GM12891 (cell line): ENCODE results near the gene XDH.

Source experiments
- SPI1 ChIP-seq: IDR thresholded peaks from 2 replicates; pipeline ENCODE4 v1.6.1; 2011; ENCODE audit warnings: low read depth, low read length, control low read depth
- TAF1 ChIP-seq: IDR thresholded peaks from 2 replicates; pipeline ENCODE4 v1.6.1; 2011; ENCODE audit warnings: low read depth, low read length, control low read depth

- TF ChIP-seq TAF1: no peak
- no peak for TF ChIP-seq SPI1
Observed at GRCh38 chr2:31347319-31347718, 67.2 kb downstream of the XDH start.
